ENCODE data around the gene SH3BGRL3.

- no peak for TF ChIP-seq CTCF (IDR thresholded peaks at IDR 0.05)
- no peak for TF ChIP-seq ZFX (IDR thresholded peaks at IDR 0.05; ENCODE audit: borderline replicate concordance)
Observed at GRCh38 chr1:26296340-26297056, 16.6 kb downstream of the SH3BGRL3 start.

All from 22Rv1 (cell line).